ENCODE data around the gene MBP. TPM values are rescaled to one million over a fixed set of nuclear protein-coding genes. Genes with fewer than 3 reads are reported as not detected.

MBP gene
- total RNA-seq, 2 donors from 2014 or later = 41.7 to 42.2 TPM

DNA sequence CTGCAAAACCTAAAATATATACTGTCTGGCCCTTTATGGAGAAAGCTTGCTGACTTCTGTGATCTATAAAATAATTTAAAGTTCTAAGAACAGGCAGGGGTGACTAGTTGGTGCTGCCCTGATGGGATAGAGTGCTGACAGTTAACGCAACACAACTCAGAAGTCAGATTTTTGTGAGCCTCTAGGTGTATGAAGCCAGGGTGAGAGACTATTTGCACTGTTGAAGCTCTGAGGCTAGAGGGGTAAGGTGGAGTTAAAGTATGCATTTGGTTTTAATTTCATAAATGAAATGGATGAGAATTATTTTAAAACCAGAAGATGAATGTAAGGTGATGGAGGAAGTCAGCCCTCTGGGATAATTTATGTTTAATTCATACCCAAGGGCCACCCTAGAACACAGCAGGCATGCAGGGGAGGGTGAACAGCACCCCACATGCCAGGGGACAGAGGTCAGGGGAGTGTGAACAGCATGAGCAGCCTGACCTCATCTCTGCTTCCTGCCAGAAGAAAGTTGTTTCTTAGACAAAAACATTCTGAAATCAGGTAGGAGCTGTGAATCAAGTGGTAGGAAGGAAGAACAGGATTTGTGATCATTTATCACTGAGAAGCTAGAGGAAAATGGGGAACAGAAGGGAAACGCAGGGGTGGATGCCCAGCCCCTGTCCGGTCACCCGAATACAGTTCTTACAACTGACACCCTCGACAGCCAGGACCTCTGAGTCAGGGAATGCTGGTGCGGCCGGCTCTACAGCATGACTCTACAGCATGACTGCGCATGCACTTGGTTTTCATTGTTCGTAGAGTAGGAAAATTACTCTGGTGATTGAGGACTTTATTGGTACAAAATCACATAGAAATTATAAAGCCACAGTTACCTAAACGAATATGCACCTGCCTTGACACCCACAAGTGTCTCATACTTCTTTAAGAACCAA lies 93.1 kb downstream of the MBP start:
- Histone ChIP-seq H3K27ac (no peak overlapping the region), H3K9me3 (no peaks in the 10 kb centered on the region), H3K27me3 (replicated peaks; ENCODE audit: insufficient read depth) (no peaks in the 10 kb centered on the region), H3K36me3 (no peaks in the 10 kb centered on the region), H3K4me1 (ENCODE audit: control insufficient read depth in 1 of 2, low read depth in 2 of 2) (peaks cover 4 to 9% of the 10 kb centered on the region in 2 donors), H3K4me3 (no peak overlapping the region)
- DNase-seq (ENCODE audit: low spot score) = no peak
- TF ChIP-seq, protein P1, sequence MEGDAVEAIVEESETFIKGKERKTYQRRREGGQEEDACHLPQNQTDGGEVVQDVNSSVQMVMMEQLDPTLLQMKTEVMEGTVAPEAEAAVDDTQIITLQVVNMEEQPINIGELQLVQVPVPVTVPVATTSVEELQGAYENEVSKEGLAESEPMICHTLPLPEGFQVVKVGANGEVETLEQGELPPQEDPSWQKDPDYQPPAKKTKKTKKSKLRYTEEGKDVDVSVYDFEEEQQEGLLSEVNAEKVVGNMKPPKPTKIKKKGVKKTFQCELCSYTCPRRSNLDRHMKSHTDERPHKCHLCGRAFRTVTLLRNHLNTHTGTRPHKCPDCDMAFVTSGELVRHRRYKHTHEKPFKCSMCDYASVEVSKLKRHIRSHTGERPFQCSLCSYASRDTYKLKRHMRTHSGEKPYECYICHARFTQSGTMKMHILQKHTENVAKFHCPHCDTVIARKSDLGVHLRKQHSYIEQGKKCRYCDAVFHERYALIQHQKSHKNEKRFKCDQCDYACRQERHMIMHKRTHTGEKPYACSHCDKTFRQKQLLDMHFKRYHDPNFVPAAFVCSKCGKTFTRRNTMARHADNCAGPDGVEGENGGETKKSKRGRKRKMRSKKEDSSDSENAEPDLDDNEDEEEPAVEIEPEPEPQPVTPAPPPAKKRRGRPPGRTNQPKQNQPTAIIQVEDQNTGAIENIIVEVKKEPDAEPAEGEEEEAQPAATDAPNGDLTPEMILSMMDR (IDR thresholded peaks at IDR 0.05) = no peak
- no peak for ATAC-seq (ENCODE audit: insufficient number of reproducible peaks, low FRiP score, low read depth)

GRCh38 chr18:77038182-77038858 lies 94.3 kb downstream of the MBP start:
- Histone ChIP-seq H3K9me3 (no peaks in the 10 kb centered on the region), H3K4me3 (no peak overlapping the region), H3K36me3 (no peaks in the 10 kb centered on the region), H3K4me1 (ENCODE audit: control insufficient read depth in 1 of 2, low read depth in 2 of 2) (peaks cover 4 to 9% of the 10 kb centered on the region in 2 donors), H3K27me3 (replicated peaks; ENCODE audit: insufficient read depth) (no peaks in the 10 kb centered on the region), H3K27ac (no peak overlapping the region)
- no peak for DNase-seq (ENCODE audit: low spot score)
- no peak for ATAC-seq (ENCODE audit: insufficient number of reproducible peaks, low FRiP score, low read depth)
- TF ChIP-seq, protein P1 (IDR thresholded peaks at IDR 0.05) = no peak

GRCh38 chr18:77037567-77037966 lies 95.0 kb downstream of the MBP start:
- H3K9me3 ChIP-seq = no peaks in the 10 kb centered on the region
- H3K36me3 ChIP-seq = no peaks in the 10 kb centered on the region
- ATAC-seq (ENCODE audit: insufficient number of reproducible peaks, low FRiP score, low read depth) (no peak), DNase-seq (ENCODE audit: low spot score) (no peak)
- TF ChIP-seq, protein P1 (IDR thresholded peaks at IDR 0.05) = no peak
- H3K4me3 ChIP-seq = no peak overlapping the region
- H3K27ac ChIP-seq = no peak overlapping the region
- peaks cover 4 to 5% of the 10 kb centered on the region in 2 donors for H3K4me1 ChIP-seq (ENCODE audit: control insufficient read depth in 1 of 2, low read depth in 2 of 2)
- H3K27me3 ChIP-seq (replicated peaks; ENCODE audit: insufficient read depth) = no peaks in the 10 kb centered on the region

- no peak for ATAC-seq (ENCODE audit: insufficient number of reproducible peaks, low FRiP score, low read depth)
- peaks cover 0 to 4% of the 10 kb centered on the region in 2 donors for H3K4me1 ChIP-seq (ENCODE audit: control insufficient read depth in 1 of 2, low read depth in 2 of 2)
Observed at GRCh38 chr18:77035380-77036187, 97.0 kb downstream of the MBP start.

More at GRCh38 chr18:77035380-77036187, 97.0 kb downstream of the MBP start:
- Histone ChIP-seq H3K4me3 (no peak overlapping the region), H3K27ac (no peak overlapping the region), H3K27me3 (replicated peaks; ENCODE audit: insufficient read depth) (no peaks in the 10 kb centered on the region), H3K36me3 (no peaks in the 10 kb centered on the region), H3K9me3 (no peaks in the 10 kb centered on the region)
- TF ChIP-seq, protein P1 (IDR thresholded peaks at IDR 0.05) = no peak
- no peak for DNase-seq (ENCODE audit: low spot score)

All from thoracic aorta (tissue), 2 donors.